GM08714 (cell line): ENCODE results near the gene AGK.

ENCODE experiments used
- H3K4me3 ChIP-seq: fragments of 200-500 bp; sonication (Bioruptor generic); 2 replicates; pipeline ENCODE4 v1.5.1; 2014; ENCODE audit warnings: mild to moderate bottlenecking, low read length, inconsistent platforms
- ZNF274 ChIP-seq: IDR thresholded peaks from 2 replicates; pipeline ENCODE4 v1.6.1; 2012; ENCODE audit warnings: mild to moderate bottlenecking, low read depth, low read length

The AGK gene, protein sequence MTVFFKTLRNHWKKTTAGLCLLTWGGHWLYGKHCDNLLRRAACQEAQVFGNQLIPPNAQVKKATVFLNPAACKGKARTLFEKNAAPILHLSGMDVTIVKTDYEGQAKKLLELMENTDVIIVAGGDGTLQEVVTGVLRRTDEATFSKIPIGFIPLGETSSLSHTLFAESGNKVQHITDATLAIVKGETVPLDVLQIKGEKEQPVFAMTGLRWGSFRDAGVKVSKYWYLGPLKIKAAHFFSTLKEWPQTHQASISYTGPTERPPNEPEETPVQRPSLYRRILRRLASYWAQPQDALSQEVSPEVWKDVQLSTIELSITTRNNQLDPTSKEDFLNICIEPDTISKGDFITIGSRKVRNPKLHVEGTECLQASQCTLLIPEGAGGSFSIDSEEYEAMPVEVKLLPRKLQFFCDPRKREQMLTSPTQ

DNA sequence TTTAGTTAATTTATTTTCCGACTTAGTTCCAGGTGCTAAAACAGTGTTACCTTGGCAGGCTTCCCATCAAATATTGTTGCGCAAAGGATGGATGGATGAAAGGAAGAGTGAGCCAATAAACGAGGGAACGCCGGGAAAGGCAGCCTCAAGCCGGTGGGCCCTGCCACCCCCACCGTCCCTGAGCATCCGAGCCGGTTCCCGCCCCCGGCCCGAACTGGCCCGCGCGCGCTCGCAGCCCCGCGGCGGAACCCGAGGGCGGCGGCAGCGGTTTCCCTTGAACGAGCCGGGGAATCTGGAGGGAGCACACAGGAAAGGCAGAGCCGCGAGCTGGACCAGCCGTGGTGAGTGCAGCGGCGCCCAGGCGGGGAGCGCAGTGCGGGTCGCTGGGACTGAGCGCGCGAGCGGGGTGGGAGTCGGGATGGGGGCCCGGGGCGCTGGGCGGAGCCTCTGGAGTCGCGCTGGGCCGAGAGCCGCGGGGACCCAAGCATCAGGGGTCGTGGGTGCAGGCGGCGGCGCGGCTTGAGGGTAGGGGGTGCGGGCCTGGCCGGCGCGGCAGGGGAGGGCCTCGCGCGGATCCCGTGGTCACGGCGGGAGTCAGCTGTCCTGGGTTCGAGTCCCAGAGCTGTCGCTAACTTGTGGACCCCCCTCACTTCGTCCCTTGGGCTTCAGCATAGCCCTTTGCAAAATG lies at the start of gene AGK:
TSS of gene AGK (plus strand) at position 317 of the 688 bp plus-strand sequence. CDS start 4,057 bp downstream, outside the sequence.
- no peak for TF ChIP-seq ZNF274
- H3K4me3 ChIP-seq = peak within 1 kb of the TSS; percentile 94

GRCh38 chr7:141501451-141501850 lies 49.8 kb upstream of the AGK start:
- H3K4me3 ChIP-seq = no peak overlapping the region
- no peak for TF ChIP-seq ZNF274

GRCh38 chr7:141511316-141511675 lies 39.9 kb upstream of the AGK start:
- no peak overlapping the region for H3K4me3 ChIP-seq
- no peak for TF ChIP-seq ZNF274

DNA sequence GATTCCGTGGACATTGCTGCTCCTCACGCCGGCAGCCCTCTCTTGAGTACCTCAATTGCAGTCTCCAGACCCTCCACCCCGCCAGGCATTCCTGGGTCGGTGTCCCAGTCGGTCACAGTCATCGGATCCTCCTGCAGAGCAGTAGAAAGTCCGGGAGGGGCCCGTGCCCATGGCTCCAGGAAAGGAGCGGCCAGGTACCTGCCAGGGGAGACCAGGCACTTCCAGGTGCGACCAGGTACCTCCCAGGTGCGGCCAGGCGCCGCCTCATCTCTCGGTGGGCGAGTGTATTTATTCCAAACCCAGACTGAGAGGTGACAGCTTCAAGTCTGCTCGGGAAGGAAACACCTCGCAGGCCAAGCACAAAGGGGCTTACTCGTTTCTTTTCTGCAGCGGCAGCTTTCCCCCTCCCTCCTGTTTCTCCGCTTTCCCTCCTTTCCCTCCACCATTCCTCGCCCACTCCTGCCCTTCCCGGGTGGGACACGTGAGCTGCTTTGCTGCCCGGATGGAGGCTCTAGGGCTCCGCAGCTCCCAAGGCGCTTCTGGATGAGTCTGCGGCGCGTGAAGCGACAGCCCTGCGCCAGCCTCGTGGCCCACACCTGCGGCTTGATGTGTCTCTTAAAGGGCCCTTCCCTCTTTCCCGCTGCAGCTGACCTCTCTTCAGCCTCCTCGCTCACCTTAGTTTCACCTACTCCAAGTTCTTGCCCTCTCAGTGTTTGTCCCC lies 39.4 kb upstream of the AGK start:
- no peak for TF ChIP-seq ZNF274
- H3K4me3 ChIP-seq = no peak overlapping the region

DNA sequence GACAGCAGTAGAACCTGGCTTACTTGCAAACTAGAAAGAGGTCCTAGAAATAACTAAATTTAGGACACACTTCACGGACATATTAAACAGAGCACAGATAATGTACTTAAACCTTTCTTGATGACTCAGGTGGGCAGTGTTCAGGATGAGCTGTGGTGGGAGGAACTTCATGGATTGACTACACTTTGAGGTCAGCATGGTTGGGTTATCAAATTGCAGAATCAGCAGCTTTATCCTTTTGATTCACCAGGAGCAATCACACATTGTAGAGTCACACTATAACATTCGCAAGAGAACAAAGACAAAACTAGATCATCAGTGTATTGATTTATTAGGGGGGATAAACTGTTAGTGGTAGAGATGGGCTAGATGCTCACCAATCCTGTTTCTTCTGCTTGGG lies 38.6 kb upstream of the AGK start:
- H3K4me3 ChIP-seq = no peak overlapping the region
- no peak for TF ChIP-seq ZNF274

GRCh38 chr7:141513720-141514119 lies 37.5 kb upstream of the AGK start:
- no peak for TF ChIP-seq ZNF274

GRCh38 chr7:141515941-141516340 lies 35.3 kb upstream of the AGK start:
- TF ChIP-seq ZNF274 = no peak
- no peak overlapping the region for H3K4me3 ChIP-seq

More at GRCh38 chr7:141513720-141514119, 37.5 kb upstream of the AGK start:
- no peak overlapping the region for H3K4me3 ChIP-seq

GRCh38 chr7:141519623-141520022 lies 31.6 kb upstream of the AGK start:
- H3K4me3 ChIP-seq = no peak overlapping the region
- TF ChIP-seq ZNF274 = no peak

GRCh38 chr7:141522657-141523342 lies 28.4 kb upstream of the AGK start:
- no peak for TF ChIP-seq ZNF274
- H3K4me3 ChIP-seq = no peak overlapping the region

GRCh38 chr7:141525973-141526514 lies 25.2 kb upstream of the AGK start:
- no peak for TF ChIP-seq ZNF274
- H3K4me3 ChIP-seq = no peak overlapping the region

DNA sequence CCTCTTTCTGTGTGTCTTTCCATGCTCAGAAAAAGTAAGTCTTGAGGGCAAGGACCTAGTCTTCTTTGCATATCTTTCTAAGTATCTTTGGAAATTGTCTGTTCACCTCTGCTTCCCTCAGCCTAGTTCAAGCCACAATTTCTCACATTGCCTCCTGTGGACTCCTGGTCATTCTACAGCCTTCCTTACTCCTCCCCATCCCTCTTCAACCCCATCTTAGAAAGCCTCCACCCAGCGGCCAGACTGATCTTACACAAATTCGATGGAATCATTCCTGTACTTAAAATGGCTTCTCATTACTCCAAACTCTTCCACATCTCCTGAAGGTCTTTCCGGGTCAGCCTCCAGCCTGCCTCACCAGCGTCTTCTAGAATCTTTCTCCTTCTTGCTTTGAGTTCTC lies 24.1 kb upstream of the AGK start:
- TF ChIP-seq ZNF274 = no peak

GRCh38 chr7:141528399-141528798 lies 22.8 kb upstream of the AGK start:
- no peak for TF ChIP-seq ZNF274
- no peak overlapping the region for H3K4me3 ChIP-seq

More for the DNA sequence above, 24.1 kb upstream of the AGK start:
- no peak overlapping the region for H3K4me3 ChIP-seq

DNA sequence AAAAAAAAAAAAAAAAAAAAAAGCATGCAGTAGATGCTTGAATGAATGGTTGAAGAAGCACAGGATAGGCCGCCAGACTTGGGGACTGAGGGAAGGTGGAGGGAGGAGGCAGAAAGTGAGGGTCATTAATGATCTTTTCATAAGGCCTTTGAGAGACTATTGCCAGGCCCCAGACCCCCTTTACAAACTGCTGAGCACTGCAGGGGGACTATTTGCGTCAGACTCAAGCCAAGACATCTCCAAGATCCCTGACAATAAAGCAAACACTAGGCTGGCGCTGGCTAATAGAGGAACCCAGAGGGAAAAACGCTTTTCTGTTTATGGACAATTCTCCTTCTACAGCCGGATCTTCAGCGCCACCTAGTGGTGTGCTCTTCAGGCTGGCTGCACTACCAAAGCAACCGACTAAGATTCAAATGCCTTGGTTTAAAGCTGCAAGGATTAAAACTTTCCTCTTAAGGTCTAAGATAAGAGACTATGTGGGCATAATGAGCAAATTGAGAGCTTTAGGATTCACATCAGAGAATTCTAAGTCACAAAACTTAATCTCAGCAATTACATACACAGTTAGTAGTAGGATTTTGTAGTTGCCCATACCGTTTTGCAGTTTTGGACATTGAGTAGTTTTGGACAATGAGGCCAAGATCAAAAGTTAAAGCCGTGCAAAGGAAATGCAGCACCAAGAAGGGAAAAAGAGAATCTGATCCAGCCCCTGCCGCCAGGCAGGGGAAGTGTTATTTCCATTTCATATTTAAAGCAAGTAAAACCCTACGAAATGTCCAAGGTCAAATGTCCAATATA lies 17.9 kb upstream of the AGK start:
- no peak overlapping the region for H3K4me3 ChIP-seq
- no peak for TF ChIP-seq ZNF274
